ENCODE results near the gene SPTLC2.
"Not testable (repeated sequence)": the region's sequence is repeated elsewhere in the genome, so short reads cannot be mapped to it uniquely, and the experiment has no call there.

Gene SPTLC2

GRCh38 chr14:77543637-77544334 is 72.7 kb downstream of the SPTLC2 start:
- DNase-seq: no peak

GRCh38 chr14:77543240-77543551 is 73.2 kb downstream of the SPTLC2 start:
- DNase-seq: no peak

GRCh38 chr14:77542421-77543239 is 73.8 kb downstream of the SPTLC2 start:
- no peak for DNase-seq

- no peak for DNase-seq
Observed at GRCh38 chr14:77541905-77542304, 74.5 kb downstream of the SPTLC2 start.

GRCh38 chr14:77536951-77537350 is 79.5 kb downstream of the SPTLC2 start:
- DNase-seq: not testable (repeated sequence)

GRCh38 chr14:77531071-77531470 is 85.4 kb downstream of the SPTLC2 start:
- no peak for DNase-seq

- DNase-seq: no peak
Observed at GRCh38 chr14:77529963-77530362, 86.5 kb downstream of the SPTLC2 start.

- DNase-seq: no peak
Observed at GRCh38 chr14:77529213-77529612, 87.2 kb downstream of the SPTLC2 start.

GRCh38 chr14:77528701-77529100 is 87.7 kb downstream of the SPTLC2 start:
- DNase-seq: not testable (repeated sequence)

- no peak for DNase-seq
Observed at GRCh38 chr14:77526266-77526665, 90.2 kb downstream of the SPTLC2 start.

- no peak for DNase-seq
Observed at GRCh38 chr14:77524536-77524935, 91.9 kb downstream of the SPTLC2 start.

GRCh38 chr14:77523109-77523508 is 93.3 kb downstream of the SPTLC2 start:
- DNase-seq: no peak

- no peak for DNase-seq
Observed at GRCh38 chr14:77520555-77520954, 95.9 kb downstream of the SPTLC2 start.

- no peak for DNase-seq
Observed at GRCh38 chr14:77516126-77516525, 100.3 kb downstream of the SPTLC2 start.

- no peak for DNase-seq
Observed at GRCh38 chr14:77511486-77512162, 104.8 kb downstream of the SPTLC2 start.

GRCh38 chr14:77509366-77509765 is 107.1 kb downstream of the SPTLC2 start:
- DNase-seq: no peak

GRCh38 chr14:77508876-77509275 is 107.6 kb downstream of the SPTLC2 start:
- no peak for DNase-seq

- no peak for DNase-seq
Observed at GRCh38 chr14:77508249-77508648, 108.2 kb downstream of the SPTLC2 start.

- DNase-seq: no peak
Observed at GRCh38 chr14:77507762-77508161, 108.7 kb downstream of the SPTLC2 start.

GRCh38 chr14:77505031-77505430 is 111.4 kb downstream of the SPTLC2 start:
- DNase-seq: no peak

- no peak for DNase-seq
Observed at GRCh38 chr14:77503138-77503537, 113.3 kb downstream of the SPTLC2 start.

GRCh38 chr14:77502109-77502782 is 114.2 kb downstream of the SPTLC2 start:
- DNase-seq: no peak

- no peak for DNase-seq
Observed at GRCh38 chr14:77498984-77499527, 117.4 kb downstream of the SPTLC2 start.

Measured in stimulated activated CD4-positive, alpha-beta T cell treated with anti-CD3 and anti-CD28 coated beads, Interleukin-12 subunit alpha, Interleukin-12 subunit beta, amount 100 ng/mL, for 4 hours (primary cell).